IMR-90 (cell line): Measurements from ENCODE around the gene ZMYND10. TPM values are rescaled to one million over a fixed set of nuclear protein-coding genes. Genes with fewer than 3 reads are reported as not detected.
A peak's percentile ranks its signal among the peaks of the same experiment; 100 is the strongest.

Source experiments
- ATAC-seq: fragments of 200-7000 bp; cut with Tn5 transposase; 2 replicates; pipeline ENCODE4 v1.9.1; 2020; ENCODE audit warnings: low read depth, mild to moderate bottlenecking, moderate library complexity
- BruUV-seq: library from RNA; stranded (reverse); fragments of 400-500 nt; replicated peaks from 2 replicates; lab custom pipeline; 2021; lab: Mats Ljungman, UMichigan
- CTCF ChIA-PET: fragments of 300-600 bp; formaldehyde crosslinking; extraction: SDS; loops from one replicate; lab custom pipeline; 2021; ENCODE audit warnings: antibody characterized with exemption; lab: Yijun Ruan, JAX
- POLR2A ChIA-PET: fragments of 300-600 bp; sonication (Branson Sonifier 250); formaldehyde crosslinking; loops from one replicate; lab custom pipeline; 2022; ENCODE audit warnings: antibody characterized with exemption; ENCODE audit not compliant: unreplicated experiment; lab: Charles Lee
- DNase-seq: peaks from one replicate; pipeline ENCODE4 v3.0.0; 2013
- H2AFZ ChIP-seq: replicated peaks from 2 replicates; pipeline ENCODE3; 2013; ENCODE audit warnings: low read length, mild to moderate bottlenecking; ENCODE audit not compliant: poor library complexity
- H2AK5ac ChIP-seq: 2 replicates; pipeline ENCODE4 v1.6.1; 2013; ENCODE audit warnings: low read depth, low read length, inconsistent platforms
- H2AK9ac ChIP-seq: replicated peaks from 2 replicates; pipeline ENCODE3; 2013; ENCODE audit warnings: mild to moderate bottlenecking, low read depth, low read length, moderate library complexity; ENCODE audit not compliant: poor library complexity
- H2BK120ac ChIP-seq: 2 replicates; pipeline ENCODE4 v1.6.1; 2013; ENCODE audit warnings: low read depth, low read length, inconsistent platforms
- H2BK15ac ChIP-seq: 3 replicates; pipeline ENCODE4 v1.6.1; 2013; ENCODE audit warnings: low read depth, low read length, inconsistent platforms
- H2BK20ac ChIP-seq: 2 replicates; pipeline ENCODE4 v1.6.1; 2013; ENCODE audit warnings: low read depth, mild to moderate bottlenecking, inconsistent platforms, low read length, moderate library complexity
- H2BK5ac ChIP-seq: 2 replicates; pipeline ENCODE4 v1.6.1; 2013; ENCODE audit warnings: mild to moderate bottlenecking, low read depth, low read length, inconsistent platforms; ENCODE audit not compliant: poor library complexity, severe bottlenecking
- H3K14ac ChIP-seq: replicated peaks from 2 replicates; pipeline ENCODE4 v1.6.1; 2013; ENCODE audit warnings: low read depth, low read length, inconsistent platforms
- H3K18ac ChIP-seq: 2 replicates; pipeline ENCODE4 v1.6.1; 2013; ENCODE audit warnings: low read depth, low read length, control low read depth
- H3K23ac ChIP-seq: 2 replicates; pipeline ENCODE4 v1.6.1; 2013; ENCODE audit warnings: low read depth, low read length, inconsistent platforms
- H3K27ac ChIP-seq: 2 replicates; pipeline ENCODE4 v1.5.1; 2013; ENCODE audit warnings: mild to moderate bottlenecking, control low read depth, low read length; ENCODE audit not compliant: insufficient read depth
- H3K27me3 ChIP-seq: 2 replicates; pipeline ENCODE4 v1.6.1; 2013; ENCODE audit warnings: low read length; ENCODE audit not compliant: control insufficient read depth, insufficient read depth
- H3K36me3 ChIP-seq: 2 replicates; pipeline ENCODE4 v1.6.1; 2013; ENCODE audit warnings: low read length, mixed read lengths; ENCODE audit not compliant: control insufficient read depth, insufficient read depth
- H3K4ac ChIP-seq: 2 replicates; pipeline ENCODE4 v1.6.1; 2013; ENCODE audit warnings: low read depth, low read length, inconsistent platforms
- H3K4me1 ChIP-seq: 2 replicates; pipeline ENCODE4 v1.6.1; 2013; ENCODE audit warnings: low read length, mixed read lengths; ENCODE audit not compliant: control insufficient read depth, insufficient read depth
- H3K4me2 ChIP-seq: 2 replicates; pipeline ENCODE4 v1.6.1; 2013; ENCODE audit warnings: low read depth, mild to moderate bottlenecking, control low read depth, low read length, moderate library complexity
- H3K4me3 ChIP-seq: 2 replicates; pipeline ENCODE4 v1.5.1; 2013; ENCODE audit warnings: low read depth, mild to moderate bottlenecking, control low read depth, low read length, moderate library complexity; ENCODE audit not compliant: insufficient read depth
- H3K56ac ChIP-seq: 2 replicates; pipeline ENCODE4 v1.6.1; 2013; ENCODE audit warnings: low read length, inconsistent platforms; ENCODE audit not compliant: insufficient read depth; ENCODE audit errors: extremely low read depth
- H3K79me1 ChIP-seq, 2 experiments: 2 replicates each; pipeline ENCODE4 v1.6.1; 2013; ENCODE audit warnings: low read length in 2 of 2, inconsistent platforms in 1 of 2, low read depth in 1 of 2
- H3K9ac ChIP-seq: 2 replicates; pipeline ENCODE4 v1.6.1; 2013; ENCODE audit warnings: low read depth, low read length, control low read depth
- H3K9me1 ChIP-seq: 2 replicates; pipeline ENCODE4 v1.6.1; 2013; ENCODE audit warnings: low read length, inconsistent platforms; ENCODE audit not compliant: insufficient read depth
- H3K9me3 ChIP-seq: 2 replicates; pipeline ENCODE4 v1.6.1; 2013; ENCODE audit warnings: low read length; ENCODE audit not compliant: control insufficient read depth, insufficient read depth
- H4K20me1 ChIP-seq: 2 replicates; pipeline ENCODE4 v1.6.1; 2013; ENCODE audit warnings: low read length, inconsistent platforms; ENCODE audit not compliant: insufficient read depth
- H4K5ac ChIP-seq: 2 replicates; pipeline ENCODE4 v1.6.1; 2013; ENCODE audit warnings: mild to moderate bottlenecking, low read depth, low read length, control low read depth
- H4K8ac ChIP-seq, 2 experiments: 2 replicates each; pipeline ENCODE4 v1.6.1; 2013; ENCODE audit warnings: low read depth in 2 of 2, low read length in 2 of 2, control low read depth in 1 of 2, inconsistent platforms in 1 of 2
- H4K91ac ChIP-seq: 2 replicates; pipeline ENCODE4 v1.6.1; 2013; ENCODE audit warnings: low read depth, low read length, inconsistent platforms; ENCODE audit not compliant: insufficient read depth
- BHLHE40 ChIP-seq: fragments of 150-350 bp; IDR thresholded peaks from 2 replicates; pipeline ENCODE4 v1.6.1; 2016; ENCODE audit warnings: mild to moderate bottlenecking, low read depth, low read length
- CEBPB ChIP-seq: IDR thresholded peaks from 2 replicates; pipeline ENCODE4 v1.6.1; 2012; ENCODE audit warnings: low read depth, low read length, improper control_type of control experiment
- MAZ ChIP-seq: IDR thresholded peaks from 2 replicates; pipeline ENCODE4 v1.6.1; 2012; ENCODE audit warnings: low read depth, mild to moderate bottlenecking, low read length, improper control_type of control experiment, moderate library complexity, borderline replicate concordance
- MXI1 ChIP-seq: IDR thresholded peaks from 2 replicates; pipeline ENCODE4 v1.6.1; 2012; ENCODE audit warnings: low read depth, mild to moderate bottlenecking, low read length, moderate library complexity, borderline replicate concordance
- POLR2A ChIP-seq: IDR thresholded peaks from 2 replicates; pipeline ENCODE4 v1.6.1; 2012; ENCODE audit warnings: mild to moderate bottlenecking, low read depth, low read length
- WGBS, 2 experiments: methylation state at CpG; one replicate each; pipeline versions ENCODE4 v1.1.5 to v1.1.7; 2013; ENCODE audit warnings: missing lambda C conversion rate in 2 of 2; ENCODE audit not compliant: insufficient read length in 1 of 2; ENCODE audit errors: extremely low coverage in 2 of 2; 5-methylcytosine and 5-hydroxymethylcytosine counted together
- dilution Hi-C: fragments of 300-500 bp; cut with HindIII; formaldehyde crosslinking; loops from one replicate; pipeline ENCODE4 v1.14.3; 2018; ENCODE audit warnings: low sequenced_read_pairs; ENCODE audit not compliant: unreplicated experiment
- in situ Hi-C: fragments of 300-500 bp; cut with MboI; formaldehyde crosslinking; loops from 3 replicates; pipeline ENCODE4 v1.14.3; 2019; ENCODE audit warnings: low sequenced_read_pairs, inconsistent platforms, mixed read lengths
- intact Hi-C: fragments of 100-400 bp; cut with micrococcal nuclease; formaldehyde crosslinking; loops from 2 replicates; pipeline ENCODE4 v1.10.0; 2022
- polyA plus RNA-seq, 3 experiments: library from polyadenylated mRNA; depleted of rRNA; stranded (reverse); fragments of >200 nt; gene quantifications; 2 replicates each; pipeline ENCODE4 v1.2.3, GENCODE V29; 2012; ENCODE audit warnings: low replicate concordance in 1 of 3
- total RNA-seq: library from RNA; depleted of rRNA; stranded (reverse); fragments of >200 nt; gene quantifications from 2 replicates; pipeline ENCODE4 v1.2.3, GENCODE V29; 2012

ZMYND10 gene
- total and polyA plus RNA-seq, 2 of the 4 experiments (the other 2 are of a cell fraction): 1.1 to 1.4 TPM

GRCh38 chr3:50327943-50328691 lies 17.4 kb downstream of the ZMYND10 start, which contains the start of gene TUSC2:
TSS of gene TUSC2 (minus strand) at chr3:50328223. CDS start at chr3:50328099, 124 bp downstream.
- Histone ChIP-seq H3K9me1 (no peaks in the 10 kb centered on the region), H3K27me3 (no peaks in the 10 kb centered on the region), H3K18ac (no peak within 1 kb of the TSS), H3K4me1 (peaks cover 6% of the 10 kb centered on the region; the same call in 1 of the 2 replicates), H3K79me1 (peaks cover 34 to 48% of the 10 kb centered on the region in 2 experiments), H3K4me3 (peak within 1 kb of the TSS; percentile 67), H2BK15ac (no peak within 1 kb of the TSS), H3K9ac (peak within 1 kb of the TSS; percentile 82), H4K91ac (no peak within 1 kb of the TSS), H3K9me3 (no peaks in the 10 kb centered on the region), H2AFZ (peak within 1 kb of the TSS; percentile 93), H3K27ac (peak within 1 kb of the TSS; percentile 32), H4K8ac (peak within 1 kb of the TSS; percentile 49 to 94), H2BK5ac (peak within 1 kb of the TSS; percentile 20), H4K5ac (peak within 1 kb of the TSS; percentile 19; the same call in 1 of the 2 replicates), H3K4me2 (peak within 1 kb of the TSS; percentile 99), H3K4ac (peak within 1 kb of the TSS; percentile 74), H2AK5ac (peak within 1 kb of the TSS; percentile 68), H2BK120ac (no peak within 1 kb of the TSS), H3K14ac (peak within 1 kb of the TSS; percentile 41; the same call in 1 of the 2 replicates), H4K20me1 (peaks cover 23% of the 10 kb centered on the region), H3K23ac (peak within 1 kb of the TSS; percentile 48; the same call in 1 of the 2 replicates), H3K36me3 (peaks cover 33% of the 10 kb centered on the region), H3K56ac (no peak within 1 kb of the TSS), H2BK20ac (no peak within 1 kb of the TSS), H2AK9ac (peak within 1 kb of the TSS; percentile 92)
- POLR2A ChIA-PET: interaction anchor here (1.3 kb wide), 1 partner anchor 9 kb away, joined by 6 read pairs; no protein-coding TSS in a partner anchor
- CTCF ChIA-PET: interaction anchor here (0.5 to 1.4 kb wide), 3 partner anchors 8 to 1282 kb away, joined by 3 to 4 read pairs (median 3); no protein-coding TSS in a partner anchor
- TF ChIP-seq CEBPB (peak; percentile 73), POLR2A (peak; percentile 76), MAZ (peak; percentile 11; the same call in 1 of the 2 replicates), BHLHE40 (no peak), MXI1 (peak; percentile 74; the same call in 1 of the 2 replicates)
- intact Hi-C loops (no loop called here), dilution Hi-C loops (no loop called here), in situ Hi-C loops (loop anchor here (25.0 kb wide), 3 partner anchors 1059 to 1834 kb away; partner anchors contain the start of genes ABHD14B, GPR62, MANF and PCBP4)
- peak; percentile 94 for DNase-seq
- WGBS, 2 experiments: 5% methylated on average over 27 of the region's 55 CpGs; no CpG with 5 or more reads in 1 of the 2 experiments
- no TSS peak for BruUV-seq
- ATAC-seq: peak; percentile 91
